Neural cell (in vitro differentiated cells): ENCODE data around the gene ATOX1. TPM values are rescaled to one million over a fixed set of nuclear protein-coding genes. Genes with fewer than 3 reads are reported as not detected.

Source experiments
- H2AFZ ChIP-seq: fragments of 200-600, 300-800 bp; sonication (generic), shearing (Covaris generic); 2 replicates; pipeline ENCODE4 v1.6.0; 2014; ENCODE audit warnings: low read depth, mild to moderate bottlenecking, antibody characterized with exemption, low read length, moderate library complexity
- H3F3A ChIP-seq: fragments of 200-600 bp; shearing (Covaris generic); 2 replicates; pipeline ENCODE4 v1.6.1; 2016; ENCODE audit warnings: mild to moderate bottlenecking, moderate library complexity, mixed read lengths, antibody characterized with exemption, low read length; ENCODE audit not compliant: insufficient read depth, poor library complexity, severe bottlenecking
- H3K27ac ChIP-seq: fragments of 200-600, 300-800 bp; sonication (generic), shearing (Covaris generic); 2 replicates; pipeline ENCODE4 v1.5.1; 2014; ENCODE audit warnings: mild to moderate bottlenecking, low read length, moderate library complexity
- H3K27me3 ChIP-seq: fragments of 300-800, 200-600 bp; sonication (generic), shearing (Covaris generic); 2 replicates; pipeline ENCODE4 v1.6.0; 2014; ENCODE audit warnings: mild to moderate bottlenecking, low read depth, low read length, moderate library complexity; ENCODE audit not compliant: insufficient read depth
- H3K36me3 ChIP-seq: fragments of 300-800, 200-600 bp; sonication (generic), shearing (Covaris generic); 2 replicates; pipeline ENCODE4 v1.5.1; 2014; ENCODE audit warnings: mild to moderate bottlenecking, antibody characterized with exemption, low read length, moderate library complexity; ENCODE audit not compliant: insufficient read depth
- H3K4me2 ChIP-seq: fragments of 300-800, 200-600 bp; sonication (generic), shearing (Covaris generic); 2 replicates; pipeline ENCODE4 v1.6.0; 2014; ENCODE audit warnings: mild to moderate bottlenecking, low read length
- H3K4me3 ChIP-seq: fragments of 300-800, 200-600 bp; sonication (generic), shearing (Covaris generic); 2 replicates; pipeline ENCODE4 v1.5.1; 2014; ENCODE audit warnings: mild to moderate bottlenecking, low read length, moderate library complexity
- H3K79me2 ChIP-seq: fragments of 200-600 bp; shearing (Covaris generic); replicated peaks from 2 replicates; pipeline ENCODE4 v1.6.0; 2014; ENCODE audit warnings: mild to moderate bottlenecking, low read length, moderate library complexity; ENCODE audit not compliant: insufficient read depth
- H3K9ac ChIP-seq: fragments of 300-800, 200-600 bp; sonication (generic), shearing (Covaris generic); 2 replicates; pipeline ENCODE4 v1.6.1; 2016; ENCODE audit warnings: mild to moderate bottlenecking, low read length, mixed read lengths
- H3K9me2 ChIP-seq: fragments of 200-600 bp; shearing (Covaris generic); 2 replicates; pipeline ENCODE4 v1.6.1; 2016; ENCODE audit warnings: mild to moderate bottlenecking, low read length, mixed read lengths; ENCODE audit not compliant: insufficient read depth
- H3K9me3 ChIP-seq: fragments of 200-600, 300-800 bp; sonication (generic), shearing (Covaris generic); 2 replicates; pipeline ENCODE4 v1.6.1; 2016; ENCODE audit warnings: mild to moderate bottlenecking, mixed run types, low read length, moderate library complexity, mixed read lengths
- H4K20me1 ChIP-seq: fragments of 200-600 bp; shearing (Covaris generic); 2 replicates; pipeline ENCODE4 v1.6.1; 2016; ENCODE audit warnings: mild to moderate bottlenecking, mixed run types; ENCODE audit not compliant: insufficient read depth
- EP300 ChIP-seq: fragments of 450-650 bp; conservative IDR thresholded peaks from 2 replicates; pipeline ENCODE4 v1.6.1; 2014; ENCODE audit warnings: antibody characterized with exemption, mild to moderate bottlenecking, moderate library complexity; ENCODE audit not compliant: poor library complexity, severe bottlenecking
- EZH2 ChIP-seq: fragments of 200-600, 300-800 bp; shearing (Covaris generic), sonication (generic); IDR thresholded peaks from 2 replicates; pipeline ENCODE4 v1.6.1; 2014; ENCODE audit warnings: antibody characterized with exemption, low read length, borderline replicate concordance, mild to moderate bottlenecking; ENCODE audit not compliant: insufficient read depth, poor library complexity, severe bottlenecking
- MXI1 ChIP-seq: fragments of 450-650 bp; conservative IDR thresholded peaks from 2 replicates; pipeline ENCODE4 v1.6.1; 2014; ENCODE audit warnings: antibody characterized with exemption, mild to moderate bottlenecking; ENCODE audit not compliant: poor library complexity, severe bottlenecking
- POLR2AphosphoS5 ChIP-seq: IDR thresholded peaks from 2 replicates; pipeline ENCODE4 v1.6.1; 2012
- RAD21 ChIP-seq: fragments of 450-650 bp; conservative IDR thresholded peaks from 2 replicates; pipeline ENCODE4 v1.6.1; 2014; ENCODE audit warnings: antibody characterized with exemption, mild to moderate bottlenecking, moderate library complexity
- SMC3 ChIP-seq: fragments of 450-650 bp; conservative IDR thresholded peaks from 2 replicates; pipeline ENCODE4 v1.6.1; 2014; ENCODE audit warnings: antibody characterized with exemption, mild to moderate bottlenecking, moderate library complexity; ENCODE audit not compliant: poor library complexity
- TAF1 ChIP-seq: IDR thresholded peaks from 2 replicates; pipeline ENCODE4 v1.6.1; 2012; ENCODE audit warnings: low read depth
- polyA plus RNA-seq: library from polyadenylated mRNA; depleted of rRNA; stranded (reverse); fragments of >200 nt; gene quantifications from 2 replicates; pipeline ENCODE4 v1.2.3, GENCODE V29; 2014
- TF ChIP-seq, protein P1 (sequence below): fragments of 450-650 bp; IDR thresholded peaks from 2 replicates; pipeline ENCODE4 v1.5.1; 2014; ENCODE audit warnings: antibody characterized with exemption, mild to moderate bottlenecking, moderate library complexity; ENCODE audit not compliant: poor library complexity, severe bottlenecking
- TF ChIP-seq, protein P2 (sequence below): IDR thresholded peaks from 2 replicates; pipeline ENCODE4 v1.6.1; 2012; ENCODE audit warnings: borderline replicate concordance

The ATOX1 gene
- polyA plus RNA-seq, 1 donor from 2014 or later, result 79.9 TPM

DNA sequence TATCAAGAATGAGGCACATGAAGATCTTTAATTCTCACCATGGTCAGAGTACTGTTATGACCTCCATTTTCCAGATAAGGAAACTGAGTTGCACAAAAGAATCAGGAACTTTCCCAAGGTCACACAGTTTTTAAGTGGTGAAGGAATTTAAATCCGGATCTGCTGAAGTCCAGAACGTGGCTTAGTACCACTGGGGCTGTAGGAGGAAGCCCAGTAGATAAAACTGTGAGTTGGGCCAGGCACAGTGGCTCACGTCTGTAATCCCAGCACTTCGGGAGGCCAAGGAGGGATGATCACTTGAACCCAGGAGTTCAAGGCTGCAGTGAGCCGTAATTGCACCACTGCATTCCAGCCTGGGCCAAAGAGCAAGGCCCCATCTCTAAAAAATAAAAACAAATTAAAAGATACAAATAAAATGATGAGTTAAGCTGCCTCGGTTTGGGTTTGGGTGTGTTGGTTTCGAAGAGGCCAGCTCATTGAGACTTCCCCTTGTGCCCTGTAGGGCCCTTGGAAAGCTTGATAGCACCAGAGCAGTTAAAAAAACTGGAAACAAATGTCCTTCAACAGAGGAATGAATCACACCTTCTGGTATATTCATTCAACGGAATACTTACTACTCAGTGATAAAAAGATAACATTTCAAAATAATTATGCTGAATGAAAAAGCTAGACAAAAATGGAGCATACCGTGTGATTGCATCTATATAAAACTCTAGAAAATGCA is 20.1 kb downstream of the ATOX1 start:
- Histone ChIP-seq H3K4me3 (no peak overlapping the region), H3K27ac (no peak overlapping the region), H2AFZ (no peak overlapping the region), H3K27me3 (no peaks in the 10 kb centered on the region), H4K20me1 (no peaks in the 10 kb centered on the region), H3K9ac (no peak overlapping the region), H3K9me2 (no peaks in the 10 kb centered on the region), H3K36me3 (no peaks in the 10 kb centered on the region), H3F3A (no peaks in the 10 kb centered on the region), H3K79me2 (no peaks in the 10 kb centered on the region), H3K9me3 (no peaks in the 10 kb centered on the region), H3K4me2 (no peak overlapping the region)
- no peak for TF ChIP-seq EZH2
- TF ChIP-seq MXI1, result no peak
- TF ChIP-seq, protein P1, sequence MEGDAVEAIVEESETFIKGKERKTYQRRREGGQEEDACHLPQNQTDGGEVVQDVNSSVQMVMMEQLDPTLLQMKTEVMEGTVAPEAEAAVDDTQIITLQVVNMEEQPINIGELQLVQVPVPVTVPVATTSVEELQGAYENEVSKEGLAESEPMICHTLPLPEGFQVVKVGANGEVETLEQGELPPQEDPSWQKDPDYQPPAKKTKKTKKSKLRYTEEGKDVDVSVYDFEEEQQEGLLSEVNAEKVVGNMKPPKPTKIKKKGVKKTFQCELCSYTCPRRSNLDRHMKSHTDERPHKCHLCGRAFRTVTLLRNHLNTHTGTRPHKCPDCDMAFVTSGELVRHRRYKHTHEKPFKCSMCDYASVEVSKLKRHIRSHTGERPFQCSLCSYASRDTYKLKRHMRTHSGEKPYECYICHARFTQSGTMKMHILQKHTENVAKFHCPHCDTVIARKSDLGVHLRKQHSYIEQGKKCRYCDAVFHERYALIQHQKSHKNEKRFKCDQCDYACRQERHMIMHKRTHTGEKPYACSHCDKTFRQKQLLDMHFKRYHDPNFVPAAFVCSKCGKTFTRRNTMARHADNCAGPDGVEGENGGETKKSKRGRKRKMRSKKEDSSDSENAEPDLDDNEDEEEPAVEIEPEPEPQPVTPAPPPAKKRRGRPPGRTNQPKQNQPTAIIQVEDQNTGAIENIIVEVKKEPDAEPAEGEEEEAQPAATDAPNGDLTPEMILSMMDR, result no peak
- TF ChIP-seq TAF1, result no peak
- TF ChIP-seq, protein P2, sequence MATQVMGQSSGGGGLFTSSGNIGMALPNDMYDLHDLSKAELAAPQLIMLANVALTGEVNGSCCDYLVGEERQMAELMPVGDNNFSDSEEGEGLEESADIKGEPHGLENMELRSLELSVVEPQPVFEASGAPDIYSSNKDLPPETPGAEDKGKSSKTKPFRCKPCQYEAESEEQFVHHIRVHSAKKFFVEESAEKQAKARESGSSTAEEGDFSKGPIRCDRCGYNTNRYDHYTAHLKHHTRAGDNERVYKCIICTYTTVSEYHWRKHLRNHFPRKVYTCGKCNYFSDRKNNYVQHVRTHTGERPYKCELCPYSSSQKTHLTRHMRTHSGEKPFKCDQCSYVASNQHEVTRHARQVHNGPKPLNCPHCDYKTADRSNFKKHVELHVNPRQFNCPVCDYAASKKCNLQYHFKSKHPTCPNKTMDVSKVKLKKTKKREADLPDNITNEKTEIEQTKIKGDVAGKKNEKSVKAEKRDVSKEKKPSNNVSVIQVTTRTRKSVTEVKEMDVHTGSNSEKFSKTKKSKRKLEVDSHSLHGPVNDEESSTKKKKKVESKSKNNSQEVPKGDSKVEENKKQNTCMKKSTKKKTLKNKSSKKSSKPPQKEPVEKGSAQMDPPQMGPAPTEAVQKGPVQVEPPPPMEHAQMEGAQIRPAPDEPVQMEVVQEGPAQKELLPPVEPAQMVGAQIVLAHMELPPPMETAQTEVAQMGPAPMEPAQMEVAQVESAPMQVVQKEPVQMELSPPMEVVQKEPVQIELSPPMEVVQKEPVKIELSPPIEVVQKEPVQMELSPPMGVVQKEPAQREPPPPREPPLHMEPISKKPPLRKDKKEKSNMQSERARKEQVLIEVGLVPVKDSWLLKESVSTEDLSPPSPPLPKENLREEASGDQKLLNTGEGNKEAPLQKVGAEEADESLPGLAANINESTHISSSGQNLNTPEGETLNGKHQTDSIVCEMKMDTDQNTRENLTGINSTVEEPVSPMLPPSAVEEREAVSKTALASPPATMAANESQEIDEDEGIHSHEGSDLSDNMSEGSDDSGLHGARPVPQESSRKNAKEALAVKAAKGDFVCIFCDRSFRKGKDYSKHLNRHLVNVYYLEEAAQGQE, result no peak
- TF ChIP-seq RAD21, result no peak
- TF ChIP-seq SMC3, result no peak
- no peak for TF ChIP-seq EP300
- no peak for TF ChIP-seq POLR2AphosphoS5

GRCh38 chr5:151737431-151737830 is 21.0 kb downstream of the ATOX1 start:
- Histone ChIP-seq H3K27me3 (no peaks in the 10 kb centered on the region), H3K36me3 (no peaks in the 10 kb centered on the region), H2AFZ (no peak overlapping the region), H4K20me1 (no peaks in the 10 kb centered on the region), H3K9me2 (no peaks in the 10 kb centered on the region), H3K9me3 (no peaks in the 10 kb centered on the region), H3K27ac (no peak overlapping the region), H3K4me3 (no peak overlapping the region), H3K9ac (no peak overlapping the region), H3K4me2 (no peak overlapping the region), H3F3A (no peaks in the 10 kb centered on the region), H3K79me2 (no peaks in the 10 kb centered on the region)
- TF ChIP-seq MXI1, result no peak
- TF ChIP-seq RAD21, result no peak
- no peak for TF ChIP-seq TAF1
- TF ChIP-seq SMC3, result no peak
- no peak for TF ChIP-seq EP300
- no peak for TF ChIP-seq POLR2AphosphoS5
